ENCODE data around the gene PLAC8L1. TPM values are rescaled to one million over a fixed set of nuclear protein-coding genes. Genes with fewer than 3 reads are reported as not detected.
A peak's percentile ranks its signal among the peaks of the same experiment; 100 is the strongest.

The PLAC8L1 gene
- total RNA-seq, 1 donor from 2014 or later = not detected

- DNase-seq (ENCODE audit: low spot score) = no peak
- intact Hi-C loops (cut with DNase I) = no loop called here
- no peak for ATAC-seq
Observed at GRCh38 chr5:146050086-146050485, 55.3 kb downstream of the PLAC8L1 start.

- no peak for DNase-seq (ENCODE audit: low spot score)
- intact Hi-C loops (cut with DNase I) = no loop called here
- peak; percentile 15 for ATAC-seq
Observed at GRCh38 chr5:146049704-146050026, 55.7 kb downstream of the PLAC8L1 start.

GRCh38 chr5:146048994-146049703 lies 56.2 kb downstream of the PLAC8L1 start:
- DNase-seq (ENCODE audit: low spot score) (no peak), ATAC-seq (peak; percentile 75)
- intact Hi-C loops (cut with DNase I) = no loop called here

GRCh38 chr5:146047396-146047795 lies 58.0 kb downstream of the PLAC8L1 start:
- no peak for DNase-seq (ENCODE audit: low spot score)
- ATAC-seq = no peak
- intact Hi-C loops (cut with DNase I) = no loop called here

GRCh38 chr5:146043722-146044121 lies 61.7 kb downstream of the PLAC8L1 start:
- intact Hi-C loops (cut with DNase I) = no loop called here
- DNase-seq (ENCODE audit: low spot score) = no peak
- ATAC-seq = no peak

- intact Hi-C loops (cut with DNase I) = no loop called here
- no peak for DNase-seq (ENCODE audit: low spot score)
- ATAC-seq = no peak
Observed at GRCh38 chr5:146042628-146043279, 62.6 kb downstream of the PLAC8L1 start.

- DNase-seq (ENCODE audit: low spot score) = no peak
- ATAC-seq = peak; percentile 20
- intact Hi-C loops (cut with DNase I) = no loop called here
Observed at GRCh38 chr5:146041180-146041789, 64.1 kb downstream of the PLAC8L1 start.

GRCh38 chr5:146040527-146040926 lies 64.8 kb downstream of the PLAC8L1 start:
- ATAC-seq (peak; percentile 69), DNase-seq (ENCODE audit: low spot score) (no peak)
- intact Hi-C loops (cut with DNase I) = no loop called here

- DNase-seq (ENCODE audit: low spot score) (no peak), ATAC-seq (no peak)
- intact Hi-C loops (cut with DNase I) = no loop called here
Observed at GRCh38 chr5:146039420-146039819, 66.0 kb downstream of the PLAC8L1 start.

GRCh38 chr5:146034605-146035004 lies 70.8 kb downstream of the PLAC8L1 start:
- DNase-seq (ENCODE audit: low spot score) = no peak
- intact Hi-C loops (cut with DNase I) = no loop called here
- ATAC-seq = no peak

Other genes with a start within 250 kb of the PLAC8L1 start
- not detected for gene GRXCR2, start 232.6 kb downstream of the PLAC8L1 start, total RNA-seq
- 3.0 TPM for gene SH3RF2, start 169.0 kb downstream of the PLAC8L1 start, total RNA-seq
- 98.4 TPM for gene LARS1, start 77.1 kb upstream of the PLAC8L1 start, total RNA-seq
- 22.1 TPM for gene RBM27, start 98.0 kb upstream of the PLAC8L1 start, total RNA-seq
- not detected for gene POU4F3, start 233.3 kb upstream of the PLAC8L1 start, total RNA-seq

Measured in sciatic nerve (tissue), 2 donors.